HUDEP-2 (cell line): Measurements from ENCODE around the gene OGFOD3.
A peak's percentile ranks its signal among the peaks of the same experiment; 100 is the strongest.

Source experiments
- DNase-seq, 76 experiments: peaks; one replicate each; lab custom pipeline; 2025; ENCODE audit not compliant: unreplicated experiment in 76 of 76; lab: John Stamatoyannopoulos, UW

Gene OGFOD3

GRCh38 chr17:82449131-82449882 is 30.9 kb upstream of the OGFOD3 start:
- DNase-seq = no peak

GRCh38 chr17:82447876-82448275 is 29.5 kb upstream of the OGFOD3 start:
- DNase-seq = no peak

GRCh38 chr17:82446649-82447048 is 28.3 kb upstream of the OGFOD3 start:
- DNase-seq = no peak

DNA sequence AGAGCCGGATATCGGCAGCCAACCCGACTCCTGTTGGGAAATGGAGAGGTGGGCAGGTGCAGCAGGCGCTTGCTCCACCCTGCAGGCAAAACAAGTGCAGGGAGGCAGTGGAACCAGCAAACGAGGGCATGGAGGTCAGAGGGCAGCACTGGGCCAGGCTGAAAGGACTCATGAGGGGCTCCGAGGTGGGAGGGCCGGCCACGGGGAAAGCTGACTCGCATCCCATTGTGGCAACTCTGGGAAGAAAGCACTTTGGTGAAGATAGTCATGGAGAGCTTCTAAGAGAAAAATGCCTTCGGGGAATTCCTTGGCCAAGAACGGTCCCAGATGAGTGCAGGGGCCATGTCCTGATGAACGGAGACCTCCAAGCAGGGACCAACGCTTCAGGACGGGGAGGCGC is 27.7 kb upstream of the OGFOD3 start:
- DNase-seq = no peak

DNA sequence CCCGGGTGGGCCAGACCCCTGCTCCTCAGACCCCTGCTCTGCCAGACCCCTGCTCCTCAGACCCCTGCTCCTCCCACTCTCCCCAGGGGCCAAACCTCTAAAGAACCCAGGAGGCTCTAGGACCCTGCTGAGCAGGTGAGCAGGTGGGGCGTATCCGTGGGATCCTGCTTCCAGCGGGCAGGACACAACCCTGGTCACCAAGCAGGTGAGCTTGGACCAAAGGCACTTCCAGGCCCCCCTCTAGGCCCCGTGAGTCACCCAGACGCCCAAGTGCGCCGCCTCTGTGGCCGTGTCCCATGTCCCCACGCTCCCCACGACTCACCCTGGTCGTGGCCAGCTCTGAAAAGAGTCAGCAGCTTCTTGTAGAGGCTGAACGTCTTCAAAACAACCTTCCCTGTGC is 27.2 kb upstream of the OGFOD3 start:
- DNase-seq = no peak

- peak in 6 of 76 experiments; percentile 1 to 52 (median 16) for DNase-seq
Observed at GRCh38 chr17:82444941-82445521, 26.6 kb upstream of the OGFOD3 start.

DNA sequence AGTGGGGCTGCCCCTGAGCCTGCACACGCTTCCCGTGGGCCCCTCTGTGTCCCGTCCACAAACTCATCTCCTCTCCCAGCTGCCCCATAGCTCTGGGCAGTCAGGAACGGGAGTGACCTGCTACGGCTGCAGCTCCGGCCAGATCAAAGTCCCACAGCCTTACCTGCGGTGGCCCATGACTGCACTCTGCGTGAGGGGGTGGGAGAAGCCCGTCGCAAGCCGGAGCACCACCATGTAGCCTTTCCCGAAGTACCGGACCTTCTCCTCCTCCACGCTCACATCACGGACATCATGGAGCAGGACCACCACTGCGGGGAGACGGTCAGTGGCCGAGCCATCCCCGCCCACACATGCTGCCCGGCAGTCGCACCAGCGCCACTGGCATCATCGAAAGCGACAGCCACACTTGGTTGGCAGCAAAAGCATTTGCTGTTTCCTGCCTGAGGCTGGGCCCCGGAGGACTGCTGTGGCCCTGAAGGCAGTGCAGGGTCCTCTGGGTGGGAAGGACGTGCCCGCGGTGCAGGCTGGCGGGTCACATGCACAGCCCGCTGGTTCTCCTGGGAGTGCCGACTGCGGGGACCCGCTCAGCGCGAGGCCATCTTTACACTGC is 26.0 kb upstream of the OGFOD3 start:
- no peak for DNase-seq

DNA sequence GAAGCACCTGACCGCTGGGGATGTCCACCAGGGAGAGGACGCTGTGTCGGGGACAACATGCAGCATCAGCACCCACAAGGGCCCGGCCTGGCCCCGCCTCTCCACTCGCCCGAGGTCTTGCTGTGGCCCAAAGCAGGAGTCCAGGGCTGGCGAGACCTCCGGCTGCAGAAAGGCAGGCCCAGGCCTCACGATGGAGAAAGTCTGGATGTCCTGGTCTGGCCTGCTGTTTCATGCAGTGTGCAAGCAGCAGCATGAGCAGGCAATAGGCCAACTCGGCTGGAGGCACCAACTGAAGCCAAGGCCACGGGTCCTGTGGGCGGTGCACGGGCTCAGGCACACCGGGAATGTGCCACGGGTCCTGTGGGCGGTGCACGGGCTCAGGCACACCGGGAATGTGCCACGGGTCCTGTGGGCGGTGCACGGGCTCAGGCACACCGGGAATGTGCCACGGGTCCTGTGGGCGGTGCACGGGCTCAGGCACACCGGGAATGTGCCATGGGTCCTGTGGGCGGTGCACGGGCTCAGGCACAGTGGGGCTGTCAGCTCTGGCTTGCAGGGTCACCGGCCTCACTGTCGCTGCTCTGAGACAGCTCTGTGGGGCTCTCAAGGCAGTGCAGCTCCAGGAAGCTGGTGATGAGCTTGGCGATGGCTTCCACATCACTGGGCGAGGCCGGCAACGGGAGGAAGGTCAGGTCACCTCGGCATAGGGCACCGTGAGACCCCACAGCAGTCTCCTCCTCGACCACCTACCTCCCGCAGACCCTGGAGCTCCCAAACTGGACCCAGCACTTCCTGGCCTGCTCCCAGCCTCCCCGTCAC is 25.3 kb upstream of the OGFOD3 start:
- no peak for DNase-seq

- DNase-seq = no peak
Observed at GRCh38 chr17:82442643-82443464, 24.5 kb upstream of the OGFOD3 start.

GRCh38 chr17:82441691-82442487 is 23.5 kb upstream of the OGFOD3 start:
- DNase-seq = no peak

- DNase-seq = no peak
Observed at GRCh38 chr17:82440991-82441627, 22.7 kb upstream of the OGFOD3 start.

- DNase-seq = no peak
Observed at GRCh38 chr17:82440469-82440981, 22.1 kb upstream of the OGFOD3 start.

DNA sequence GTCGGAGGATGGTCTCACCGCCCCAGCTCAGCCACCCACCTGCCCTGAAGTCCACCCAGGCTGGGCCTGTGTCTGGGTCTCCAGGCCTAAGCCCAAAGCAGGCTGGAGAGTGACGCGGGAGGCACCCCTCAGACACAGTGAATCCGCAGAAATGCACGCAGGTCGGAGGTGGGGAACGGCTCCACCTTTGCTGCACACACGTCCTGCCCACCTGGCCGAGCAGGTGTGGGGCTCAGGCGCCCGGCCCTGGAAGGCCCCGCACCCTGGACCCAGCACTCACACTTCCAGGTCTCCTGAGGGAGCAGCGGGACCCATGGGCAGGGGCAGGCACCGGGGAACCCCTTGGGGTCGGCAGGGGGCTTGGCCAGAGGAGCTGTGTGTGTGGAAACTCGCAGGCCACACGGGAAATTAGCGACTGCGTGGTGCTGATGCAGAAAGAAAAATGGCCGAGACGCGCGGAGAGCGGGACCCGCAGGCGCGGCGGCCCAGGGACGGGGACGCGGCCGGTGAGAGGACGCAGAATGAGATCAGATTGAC is 21.5 kb upstream of the OGFOD3 start:
- no peak for DNase-seq

GRCh38 chr17:82439194-82439828 is 20.9 kb upstream of the OGFOD3 start:
- no peak for DNase-seq

- no peak for DNase-seq
Observed at GRCh38 chr17:82438401-82439193, 20.2 kb upstream of the OGFOD3 start.

- DNase-seq = no peak
Observed at GRCh38 chr17:82437325-82437668, 18.9 kb upstream of the OGFOD3 start.

DNA sequence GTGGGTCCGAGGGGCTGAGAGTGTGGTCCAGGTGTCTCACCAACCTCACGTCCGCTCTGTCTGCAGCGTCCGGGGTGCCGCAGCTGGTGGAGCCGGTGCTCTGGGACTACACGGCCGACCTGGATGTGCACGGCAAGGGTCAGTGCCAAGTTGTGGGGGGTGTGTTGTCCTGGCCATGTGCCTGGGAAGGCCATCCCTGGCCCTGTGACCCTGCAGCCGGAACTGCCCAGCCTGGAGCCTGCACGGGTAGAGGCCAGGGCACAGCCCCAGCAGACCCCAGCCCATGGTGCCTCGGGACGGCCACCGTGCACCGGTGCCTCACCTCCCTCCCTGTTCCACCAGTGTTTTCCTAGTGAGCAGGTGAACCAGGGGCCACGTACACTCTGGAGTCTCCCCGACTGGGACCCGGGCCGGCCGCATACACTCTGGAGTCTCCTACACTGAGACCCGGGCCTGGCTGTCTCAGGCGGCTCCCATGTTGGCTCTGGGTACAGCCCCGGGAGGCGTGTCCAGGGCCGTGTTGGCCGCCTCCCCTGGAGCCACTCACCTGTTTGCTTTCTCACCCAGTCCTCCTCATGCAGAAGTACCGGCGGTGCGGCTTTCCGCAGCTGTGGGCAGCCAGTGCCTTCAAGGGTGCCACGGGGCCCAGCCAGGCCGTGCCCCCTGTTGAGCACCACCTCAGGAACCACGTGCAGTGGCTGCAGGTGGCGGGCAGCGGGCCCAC is 18.4 kb upstream of the OGFOD3 start:
- DNase-seq = no peak
